DND-41 (cell line): ENCODE results near the gene FBXL19.

ENCODE experiments used
- ATAC-seq: fragments of 200-7000 bp; cut with Tn5 transposase; 3 replicates; pipeline ENCODE4 v1.9.1; 2021; ENCODE audit warnings: low read depth; ENCODE audit not compliant: insufficient read depth
- DNase-seq: peaks from one replicate; pipeline ENCODE4 v3.0.0-alpha.2; 2020
- H2AFZ ChIP-seq: 2 replicates; pipeline ENCODE4 v1.6.0; 2012; ENCODE audit warnings: low read depth, low read length
- H3K27ac ChIP-seq: 2 replicates; pipeline ENCODE4 v1.5.1; 2012; ENCODE audit warnings: low read length, inconsistent platforms
- H3K27me3 ChIP-seq: fragments of 200-600 bp; sonication (generic); 2 replicates; pipeline ENCODE4 v1.6.0; 2012; ENCODE audit warnings: low read length, mild to moderate bottlenecking, inconsistent platforms; ENCODE audit not compliant: insufficient read depth, poor library complexity
- H3K36me3 ChIP-seq: 2 replicates; pipeline ENCODE4 v1.5.1; 2012; ENCODE audit warnings: low read length, inconsistent platforms; ENCODE audit not compliant: insufficient read depth
- H3K4me1 ChIP-seq: 2 replicates; pipeline ENCODE4 v1.5.1; 2012; ENCODE audit warnings: mild to moderate bottlenecking, low read length; ENCODE audit not compliant: insufficient read depth
- H3K4me2 ChIP-seq: 2 replicates; pipeline ENCODE4 v1.6.0; 2012; ENCODE audit warnings: mild to moderate bottlenecking, moderate library complexity, low read length, inconsistent platforms; ENCODE audit not compliant: insufficient read depth
- H3K4me3 ChIP-seq, 2 experiments: fragments of 200-600 bp in 1 of 2; shearing (Covaris generic) in 1 of 2; 2 replicates each; pipeline ENCODE4 v1.5.1; 2012 to 2016; ENCODE audit warnings: inconsistent platforms in 2 of 2, low read length in 2 of 2, mild to moderate bottlenecking in 2 of 2, low read depth in 1 of 2, moderate library complexity in 1 of 2
- H3K79me2 ChIP-seq: 2 replicates; pipeline ENCODE4 v1.6.0; 2012; ENCODE audit warnings: low read length, inconsistent platforms; ENCODE audit not compliant: insufficient read depth
- H3K9ac ChIP-seq: 2 replicates; pipeline ENCODE4 v1.6.0; 2012; ENCODE audit warnings: low read depth, mild to moderate bottlenecking, inconsistent platforms, low read length, moderate library complexity
- H3K9me3 ChIP-seq: 2 replicates; pipeline ENCODE4 v1.5.1; 2012; ENCODE audit warnings: low read length, moderate library complexity, mild to moderate bottlenecking, inconsistent platforms; ENCODE audit not compliant: insufficient read depth, severe bottlenecking
- H4K20me1 ChIP-seq: 2 replicates; pipeline ENCODE4 v1.6.0; 2012; ENCODE audit warnings: low read length; ENCODE audit not compliant: insufficient read depth
- EZH2 ChIP-seq: IDR thresholded peaks from 3 replicates; pipeline ENCODE4 v1.6.1; 2012; ENCODE audit warnings: borderline replicate concordance, low read depth, mild to moderate bottlenecking, moderate library complexity, low read length, inconsistent platforms; ENCODE audit not compliant: severe bottlenecking
- TF ChIP-seq, protein P1 (sequence below): IDR thresholded peaks from 2 replicates; pipeline ENCODE4 v1.5.1; 2012; ENCODE audit warnings: borderline replicate concordance, low read length, moderate library complexity, mild to moderate bottlenecking; ENCODE audit not compliant: poor library complexity, severe bottlenecking; ENCODE audit errors: extremely low read depth

Gene FBXL19

DNA sequence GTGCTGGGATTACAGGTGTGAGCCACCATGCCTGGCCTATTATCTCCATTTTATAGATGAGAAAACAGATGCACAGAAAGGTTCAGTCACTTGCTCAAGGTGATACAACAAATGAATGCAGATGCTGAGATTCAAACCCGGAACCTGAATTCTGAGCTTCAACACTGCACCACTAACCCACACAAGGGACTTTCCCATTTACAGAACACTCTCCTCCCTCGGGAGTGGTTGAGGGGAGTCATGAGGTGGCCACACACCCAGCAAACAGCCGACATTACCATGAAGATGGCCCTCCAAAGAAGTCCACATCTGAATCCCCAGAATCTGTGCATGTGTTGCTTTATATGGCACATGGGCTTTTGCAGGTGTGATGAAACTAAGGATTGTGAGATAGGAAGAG is 38.6 kb upstream of the FBXL19 start:
- H3K4me2 ChIP-seq = no peak overlapping the region
- no peak for DNase-seq
- ATAC-seq = no peak

DNA sequence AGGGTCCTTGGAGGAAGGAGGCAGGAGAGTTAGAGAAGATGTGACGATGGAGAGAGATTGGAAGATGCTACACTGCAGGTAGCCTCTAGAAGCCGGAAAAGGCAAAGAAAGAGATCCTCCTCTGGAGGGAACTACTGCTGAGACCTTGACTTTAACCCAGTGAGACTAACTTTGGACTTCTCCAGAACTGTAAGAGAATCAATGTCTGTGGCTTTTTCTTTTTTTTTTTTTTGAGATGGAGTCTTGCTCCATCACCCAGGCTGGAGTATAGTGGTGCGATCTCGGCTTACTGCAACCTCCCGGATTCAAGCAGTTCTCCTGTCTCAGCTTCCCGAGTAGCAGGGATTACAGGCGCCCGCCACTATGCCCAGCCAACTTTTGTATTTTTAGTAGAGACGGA is 38.2 kb upstream of the FBXL19 start:
- ATAC-seq = no peak
- Histone ChIP-seq H3K36me3 (peaks cover 66% of the 10 kb centered on the region), H3K4me2 (no peak overlapping the region)

More for the DNA sequence above, 38.6 kb upstream of the FBXL19 start:
- Histone ChIP-seq H3K79me2 (peaks cover 8% of the 10 kb centered on the region; the same call in 1 of the 2 replicates), H4K20me1 (peaks cover 4% of the 10 kb centered on the region; the same call in 1 of the 2 replicates), H3K36me3 (peaks cover 64% of the 10 kb centered on the region), H3K4me1 (no peaks in the 10 kb centered on the region), H3K9me3 (no peaks in the 10 kb centered on the region), H2AFZ (no peak overlapping the region), H3K27me3 (no peaks in the 10 kb centered on the region), H3K9ac (no peak overlapping the region), H3K27ac (no peak overlapping the region), H3K4me3 (no peak overlapping the region)
- TF ChIP-seq, protein P1, sequence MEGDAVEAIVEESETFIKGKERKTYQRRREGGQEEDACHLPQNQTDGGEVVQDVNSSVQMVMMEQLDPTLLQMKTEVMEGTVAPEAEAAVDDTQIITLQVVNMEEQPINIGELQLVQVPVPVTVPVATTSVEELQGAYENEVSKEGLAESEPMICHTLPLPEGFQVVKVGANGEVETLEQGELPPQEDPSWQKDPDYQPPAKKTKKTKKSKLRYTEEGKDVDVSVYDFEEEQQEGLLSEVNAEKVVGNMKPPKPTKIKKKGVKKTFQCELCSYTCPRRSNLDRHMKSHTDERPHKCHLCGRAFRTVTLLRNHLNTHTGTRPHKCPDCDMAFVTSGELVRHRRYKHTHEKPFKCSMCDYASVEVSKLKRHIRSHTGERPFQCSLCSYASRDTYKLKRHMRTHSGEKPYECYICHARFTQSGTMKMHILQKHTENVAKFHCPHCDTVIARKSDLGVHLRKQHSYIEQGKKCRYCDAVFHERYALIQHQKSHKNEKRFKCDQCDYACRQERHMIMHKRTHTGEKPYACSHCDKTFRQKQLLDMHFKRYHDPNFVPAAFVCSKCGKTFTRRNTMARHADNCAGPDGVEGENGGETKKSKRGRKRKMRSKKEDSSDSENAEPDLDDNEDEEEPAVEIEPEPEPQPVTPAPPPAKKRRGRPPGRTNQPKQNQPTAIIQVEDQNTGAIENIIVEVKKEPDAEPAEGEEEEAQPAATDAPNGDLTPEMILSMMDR = no peak
- no peak for TF ChIP-seq EZH2

DNA sequence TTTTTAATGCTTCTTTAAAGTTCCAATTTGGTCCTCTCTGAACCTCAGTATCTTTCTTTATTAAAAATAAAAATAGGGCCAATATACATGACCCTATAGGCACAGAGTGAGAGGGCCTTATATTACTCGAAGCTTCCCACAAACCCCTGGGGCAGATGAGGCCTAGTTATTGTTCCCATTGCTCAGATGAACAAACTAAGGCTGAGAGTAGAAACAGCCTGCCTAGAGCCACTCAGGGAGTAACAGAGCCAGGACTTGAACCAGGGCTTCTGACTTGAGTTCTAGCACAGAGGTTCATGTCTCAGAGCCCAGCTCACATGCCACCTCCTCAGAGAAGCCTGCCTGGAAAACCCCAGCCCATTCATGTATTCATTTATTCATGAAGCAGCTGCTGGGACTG is 37.2 kb upstream of the FBXL19 start:
- Histone ChIP-seq H3K9me3 (no peaks in the 10 kb centered on the region), H3K27ac (no peak overlapping the region), H3K4me3 (no peak overlapping the region), H3K4me1 (no peaks in the 10 kb centered on the region), H2AFZ (no peak overlapping the region), H3K79me2 (peaks cover 8% of the 10 kb centered on the region; the same call in 1 of the 2 replicates), H3K36me3 (peaks cover 65% of the 10 kb centered on the region), H4K20me1 (peaks cover 4% of the 10 kb centered on the region; the same call in 1 of the 2 replicates), H3K27me3 (no peaks in the 10 kb centered on the region), H3K9ac (no peak overlapping the region), H3K4me2 (no peak overlapping the region)
- ATAC-seq (no peak), DNase-seq (no peak)
- TF ChIP-seq, protein P1 = no peak
- no peak for TF ChIP-seq EZH2

More for the DNA sequence above, 38.2 kb upstream of the FBXL19 start:
- TF ChIP-seq, protein P1 = no peak
- TF ChIP-seq EZH2 = no peak
- no peak overlapping the region for H3K27ac ChIP-seq
- H4K20me1 ChIP-seq = peaks cover 4% of the 10 kb centered on the region; the same call in 1 of the 2 replicates
- H3K4me3 ChIP-seq = no peak overlapping the region
- peaks cover 8% of the 10 kb centered on the region; the same call in 1 of the 2 replicates for H3K79me2 ChIP-seq
- DNase-seq = no peak
- no peaks in the 10 kb centered on the region for H3K4me1 ChIP-seq
- H3K9ac ChIP-seq = no peak overlapping the region
- no peaks in the 10 kb centered on the region for H3K27me3 ChIP-seq
- no peak overlapping the region for H2AFZ ChIP-seq
- H3K9me3 ChIP-seq = no peaks in the 10 kb centered on the region

DNA sequence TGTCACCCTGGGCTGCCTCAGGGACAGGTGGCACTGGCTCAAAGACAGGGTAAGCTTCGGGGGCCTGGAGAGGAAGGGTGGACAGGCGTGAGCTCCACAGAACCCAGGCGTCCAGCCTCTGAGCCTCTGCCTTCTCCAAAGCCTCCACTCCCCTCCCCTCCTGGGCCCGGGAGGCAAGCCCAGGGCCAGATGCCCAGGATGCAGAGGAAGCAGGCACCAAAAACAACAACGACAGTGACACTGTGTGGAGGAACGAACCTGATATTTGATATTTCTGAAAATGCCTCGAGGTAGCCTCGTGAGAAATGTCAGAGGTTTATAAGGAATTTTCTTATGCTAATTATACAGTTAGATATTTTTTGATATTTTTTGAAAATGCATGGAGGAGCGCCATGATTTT is 35.4 kb upstream of the FBXL19 start:
- Histone ChIP-seq H3K36me3 (peaks cover 49% of the 10 kb centered on the region), H3K4me2 (no peak overlapping the region), H3K27ac (no peak overlapping the region), H3K27me3 (no peaks in the 10 kb centered on the region), H3K4me1 (peaks cover 8% of the 10 kb centered on the region), H2AFZ (no peak overlapping the region), H3K9me3 (no peaks in the 10 kb centered on the region), H3K79me2 (peaks cover 6% of the 10 kb centered on the region), H3K4me3 (no peak overlapping the region), H4K20me1 (no peaks in the 10 kb centered on the region), H3K9ac (no peak overlapping the region)
- TF ChIP-seq, protein P1 = no peak
- no peak for TF ChIP-seq EZH2
- no peak for DNase-seq
- no peak for ATAC-seq
